ENCODE measurements around the gene SNX9. TPM values are rescaled to one million over a fixed set of nuclear protein-coding genes. Genes with fewer than 3 reads are reported as not detected.

Gene SNX9
- total RNA-seq, 1 experiment from 2014 or later, result 24.8 TPM

DNA sequence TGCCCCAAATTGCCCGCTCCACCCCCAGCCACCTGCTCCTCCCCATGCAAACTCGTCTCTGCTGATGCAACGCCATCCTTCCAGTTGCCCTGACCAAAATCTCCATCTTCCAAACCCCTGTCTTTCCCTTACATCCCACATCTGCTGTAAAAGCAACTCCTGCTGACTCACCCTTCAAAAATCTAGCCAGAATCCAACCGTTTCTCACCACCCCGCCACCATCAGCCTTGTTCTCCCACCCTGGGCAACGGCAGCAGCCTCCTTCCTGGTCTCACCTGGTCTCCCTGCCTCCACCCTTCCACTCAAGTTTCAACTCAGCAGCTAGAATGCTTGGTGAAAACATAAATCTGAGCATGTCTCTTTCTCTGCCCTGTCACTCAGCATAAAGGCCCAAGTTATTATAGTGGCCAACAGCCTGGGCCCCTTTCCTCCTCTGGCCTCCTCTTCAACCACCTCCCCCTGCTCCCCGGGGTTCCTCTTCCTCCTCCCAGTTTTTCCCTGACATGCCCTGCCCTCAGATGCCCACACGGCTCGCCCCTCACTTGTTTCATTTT, 151.4 kb downstream of the SNX9 start:
- Histone ChIP-seq H3K27ac (ENCODE audit: low read depth, low read length, poor library complexity, severe bottlenecking) (no peak overlapping the region), H3K4me1 (ENCODE audit: insufficient read depth, low read length, poor library complexity, severe bottlenecking) (no peaks in the 10 kb centered on the region), H3K9me3 (ENCODE audit: low read depth, low read length, poor library complexity, severe bottlenecking) (no peaks in the 10 kb centered on the region), H3K27me3 (replicated peaks; ENCODE audit: insufficient read depth, low read depth, low read length, poor library complexity) (no peaks in the 10 kb centered on the region), H3K36me3 (ENCODE audit: insufficient read depth, low read length, poor library complexity, severe bottlenecking) (no peaks in the 10 kb centered on the region), H3K4me3 (ENCODE audit: low read depth, low read length, poor library complexity, severe bottlenecking) (no peak overlapping the region)
- ChIA-PET POLR2A (ENCODE audit: low non-redundant PET) (no interaction called here), CTCF (no interaction called here)
- intact Hi-C loops (cut with micrococcal nuclease; ENCODE audit: unreplicated experiment), result no loop called here
- DNase-seq (ENCODE audit: low spot score), result no peak
- no TSS peak for BruUV-seq (replicated peaks)
- no peak for TF ChIP-seq EZH2 (IDR thresholded peaks at IDR 0.05; ENCODE audit: borderline replicate concordance, low read depth, low read length, poor library complexity, severe bottlenecking)
- TF ChIP-seq, protein P1, sequence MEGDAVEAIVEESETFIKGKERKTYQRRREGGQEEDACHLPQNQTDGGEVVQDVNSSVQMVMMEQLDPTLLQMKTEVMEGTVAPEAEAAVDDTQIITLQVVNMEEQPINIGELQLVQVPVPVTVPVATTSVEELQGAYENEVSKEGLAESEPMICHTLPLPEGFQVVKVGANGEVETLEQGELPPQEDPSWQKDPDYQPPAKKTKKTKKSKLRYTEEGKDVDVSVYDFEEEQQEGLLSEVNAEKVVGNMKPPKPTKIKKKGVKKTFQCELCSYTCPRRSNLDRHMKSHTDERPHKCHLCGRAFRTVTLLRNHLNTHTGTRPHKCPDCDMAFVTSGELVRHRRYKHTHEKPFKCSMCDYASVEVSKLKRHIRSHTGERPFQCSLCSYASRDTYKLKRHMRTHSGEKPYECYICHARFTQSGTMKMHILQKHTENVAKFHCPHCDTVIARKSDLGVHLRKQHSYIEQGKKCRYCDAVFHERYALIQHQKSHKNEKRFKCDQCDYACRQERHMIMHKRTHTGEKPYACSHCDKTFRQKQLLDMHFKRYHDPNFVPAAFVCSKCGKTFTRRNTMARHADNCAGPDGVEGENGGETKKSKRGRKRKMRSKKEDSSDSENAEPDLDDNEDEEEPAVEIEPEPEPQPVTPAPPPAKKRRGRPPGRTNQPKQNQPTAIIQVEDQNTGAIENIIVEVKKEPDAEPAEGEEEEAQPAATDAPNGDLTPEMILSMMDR (conservative IDR thresholded peaks at IDR 0.05; ENCODE audit: low read depth, low read length), result no peak

DNA sequence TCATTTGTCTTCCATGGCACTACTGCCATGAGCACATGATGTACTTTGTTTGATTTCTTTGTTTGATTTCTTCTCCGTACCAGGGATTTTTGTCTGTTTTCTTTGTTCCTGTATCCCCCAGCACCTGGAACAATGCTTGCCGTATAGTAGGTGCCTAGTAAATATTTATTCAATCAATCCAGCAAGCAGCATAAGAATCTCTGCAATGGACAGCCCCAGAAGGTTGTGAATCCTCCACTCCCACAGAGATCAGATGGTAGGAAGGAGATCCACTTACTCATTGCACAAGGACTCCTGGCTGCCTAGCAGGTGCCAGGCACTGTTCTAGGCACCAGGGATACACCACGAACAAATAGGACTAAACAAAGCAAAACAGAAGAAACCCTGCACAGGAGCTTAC, 151.9 kb downstream of the SNX9 start:
- no TSS peak for BruUV-seq (replicated peaks)
- no peaks in the 10 kb centered on the region for H3K9me3 ChIP-seq (ENCODE audit: low read depth, low read length, poor library complexity, severe bottlenecking)
- H3K27ac ChIP-seq (ENCODE audit: low read depth, low read length, poor library complexity, severe bottlenecking), result no peak overlapping the region
- POLR2A ChIA-PET (ENCODE audit: low non-redundant PET), result no interaction called here
- DNase-seq (ENCODE audit: low spot score), result no peak
- no peak overlapping the region for H3K4me3 ChIP-seq (ENCODE audit: low read depth, low read length, poor library complexity, severe bottlenecking)
- H3K36me3 ChIP-seq (ENCODE audit: insufficient read depth, low read length, poor library complexity, severe bottlenecking), result no peaks in the 10 kb centered on the region
- CTCF ChIA-PET, result no interaction called here
- no peak for TF ChIP-seq EZH2 (IDR thresholded peaks at IDR 0.05; ENCODE audit: borderline replicate concordance, low read depth, low read length, poor library complexity, severe bottlenecking)
- TF ChIP-seq, protein P1 (conservative IDR thresholded peaks at IDR 0.05; ENCODE audit: low read depth, low read length), result no peak
- no peaks in the 10 kb centered on the region for H3K4me1 ChIP-seq (ENCODE audit: insufficient read depth, low read length, poor library complexity, severe bottlenecking)
- intact Hi-C loops (cut with micrococcal nuclease; ENCODE audit: unreplicated experiment), result no loop called here
- no peaks in the 10 kb centered on the region for H3K27me3 ChIP-seq (replicated peaks; ENCODE audit: insufficient read depth, low read depth, low read length, poor library complexity)

DNA sequence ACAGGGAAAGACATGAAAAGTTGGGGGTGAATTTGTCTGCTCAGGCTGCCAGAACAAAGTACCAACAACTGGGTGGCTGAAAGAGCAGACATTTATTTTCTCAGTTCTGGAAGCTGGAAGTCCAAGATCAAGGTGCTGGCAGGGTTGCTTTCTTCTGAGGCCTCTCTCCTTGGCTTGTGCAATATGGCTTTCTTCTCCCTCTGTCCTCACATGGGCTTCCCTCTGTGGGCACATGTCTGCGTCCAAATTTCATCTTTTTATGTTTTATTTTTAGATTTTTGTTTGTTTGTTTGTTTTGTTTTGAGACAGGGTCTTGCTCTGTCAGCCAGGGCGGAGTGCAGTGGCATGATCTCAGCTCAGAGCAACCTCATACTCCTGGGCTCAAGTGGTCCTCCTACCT, 152.4 kb downstream of the SNX9 start:
- Histone ChIP-seq H3K4me1 (ENCODE audit: insufficient read depth, low read length, poor library complexity, severe bottlenecking) (no peaks in the 10 kb centered on the region), H3K27me3 (replicated peaks; ENCODE audit: insufficient read depth, low read depth, low read length, poor library complexity) (no peaks in the 10 kb centered on the region), H3K27ac (ENCODE audit: low read depth, low read length, poor library complexity, severe bottlenecking) (no peak overlapping the region), H3K4me3 (ENCODE audit: low read depth, low read length, poor library complexity, severe bottlenecking) (no peak overlapping the region), H3K36me3 (ENCODE audit: insufficient read depth, low read length, poor library complexity, severe bottlenecking) (no peaks in the 10 kb centered on the region), H3K9me3 (ENCODE audit: low read depth, low read length, poor library complexity, severe bottlenecking) (no peaks in the 10 kb centered on the region)
- ChIA-PET POLR2A (ENCODE audit: low non-redundant PET) (no interaction called here), CTCF (no interaction called here)
- DNase-seq (ENCODE audit: low spot score), result no peak
- no peak for TF ChIP-seq EZH2 (IDR thresholded peaks at IDR 0.05; ENCODE audit: borderline replicate concordance, low read depth, low read length, poor library complexity, severe bottlenecking)
- TF ChIP-seq, protein P1 (conservative IDR thresholded peaks at IDR 0.05; ENCODE audit: low read depth, low read length), result no peak
- intact Hi-C loops (cut with micrococcal nuclease; ENCODE audit: unreplicated experiment), result no loop called here
- BruUV-seq (replicated peaks), result no TSS peak
